Gastrocnemius medialis (tissue), 4 donors: Measurements from ENCODE around the gene HIF1A. TPM values are rescaled to one million over a fixed set of nuclear protein-coding genes. Genes with fewer than 3 reads are reported as not detected.

Experiments
- ATAC-seq, 2 donors: fragments of 150-250 bp; one replicate each; pipeline ENCODE4 v1.9.1; 2016
- DNase-seq, 2 donors: peaks; one replicate each; pipeline ENCODE4 v3.0.0-alpha.2; 2019
- H3K27ac ChIP-seq, 4 donors: fragments of 200-600 bp; sonication (generic); 1 replicate in 1 of 4; 2 replicates in 3 of 4; pipeline ENCODE4 v1.5.1; 2016 to 2018; ENCODE audit warnings: mild to moderate bottlenecking in 2 of 4, moderate library complexity in 1 of 4
- H3K27me3 ChIP-seq, 3 donors: fragments of 200-600 bp; sonication (generic) in 2 of 3; 1 replicate in 1 of 3; 2 replicates in 2 of 3; pipeline versions ENCODE4 v1.5.1 to v1.6.0; 2016 to 2019; ENCODE audit warnings: mild to moderate bottlenecking in 1 of 3, moderate library complexity in 1 of 3
- H3K36me3 ChIP-seq, 2 donors: fragments of 200-600 bp; sonication (generic) in 1 of 2; one replicate each; pipeline ENCODE4 v1.5.1; 2017 to 2018
- H3K4me1 ChIP-seq, 2 donors: fragments of 200-600 bp; sonication (generic) in 1 of 2; one replicate each; pipeline ENCODE4 v1.5.1; 2016 to 2017; ENCODE audit warnings: mild to moderate bottlenecking in 2 of 2
- H3K4me3 ChIP-seq, 4 donors: fragments of 200-600 bp; sonication (generic) in 3 of 4; 1 replicate in 1 of 4; 2 replicates in 3 of 4; pipeline ENCODE4 v1.5.1; 2016 to 2019; ENCODE audit warnings: mild to moderate bottlenecking in 2 of 4
- H3K9me3 ChIP-seq, 3 donors: fragments of 200-600 bp; sonication (generic) in 2 of 3; 1 replicate in 1 of 3; 2 replicates in 2 of 3; pipeline ENCODE4 v1.5.1; 2016 to 2019
- CTCF ChIP-seq, 5 experiments: fragments of 450-650 bp in 3 of 5; fragments of 200-600 bp in 2 of 5; sonication (generic) in 2 of 5; IDR thresholded peaks in 4 of 5; conservative IDR thresholded peaks in 1 of 5; 1 replicate in 4 of 5; 2 replicates in 1 of 5; pipeline ENCODE4 v1.5.1; 2016 to 2019; ENCODE audit warnings: antibody characterized with exemption in 5 of 5, mild to moderate bottlenecking in 3 of 5, moderate library complexity in 3 of 5
- POLR2A ChIP-seq, 2 donors: fragments of 450-650 bp; IDR thresholded peaks; one replicate each; pipeline ENCODE4 v1.6.1; 2017; ENCODE audit warnings: antibody characterized with exemption in 2 of 2, mild to moderate bottlenecking in 2 of 2, moderate library complexity in 2 of 2
- in situ Hi-C, 4 donors: fragments of 200-750 bp; cut with MboI; loops; one replicate each; pipeline versions ENCODE4 v1.15.0 to v1.8.0; 2017; ENCODE audit warnings: low sequenced_read_pairs in 4 of 4
- intact Hi-C: fragments of 100-400 bp; cut with DNase I; formaldehyde crosslinking; loops from one replicate; pipeline ENCODE4 v1.15.1; 2023; ENCODE audit warnings: low total_unique reads
- total RNA-seq, 4 donors: library from RNA; depleted of rRNA; stranded (reverse); fragments of >200 nt; gene quantifications; one replicate each; pipeline versions ENCODE4 v1.1.0 to v1.2.3, GENCODE V29; 2016

The HIF1A gene
- total RNA-seq, 4 donors from 2014 or later = 18.2 to 30.7 (median 23.6) TPM

- TF ChIP-seq CTCF (IDR thresholded peaks at IDR 0.05 in 4 of 5, conservative IDR thresholded peaks at IDR 0.05 in 1 of 5) (no peak), POLR2A (IDR thresholded peaks at IDR 0.05) (no peak)
- Histone ChIP-seq H3K4me1 (peaks cover 24 to 40% of the 10 kb centered on the region in 2 donors), H3K27me3 (no peaks in the 10 kb centered on the region), H3K27ac (peak overlapping the region; percentile 78 to 93 (median 91)), H3K4me3 (peak overlapping the region; percentile 58 to 73 (median 70)), H3K9me3 (no peaks in the 10 kb centered on the region), H3K36me3 (peaks cover 0 to 7% of the 10 kb centered on the region in 2 donors)
- DNase-seq = no peak
- ATAC-seq = peak; percentile 52 to 58
- in situ Hi-C loops (loop anchor here in 2 of 4 donors (10.0 to 25.0 kb wide), 3 partner anchors 55 to 463 kb away; partner anchors contain the start of genes TMEM30B (in 2 of the 2) and HIF1A (in 1 of the 2)), intact Hi-C loops (loop anchor here (2.0 to 5.0 kb wide), 2 partner anchors 55 to 273 kb away; partner anchors contain the start of gene HIF1A)
These were observed 54.6 kb downstream of the HIF1A start for GRCh38 chr14:61749867-61750266.

GRCh38 chr14:61750708-61751474 is 55.6 kb downstream of the HIF1A start:
- no peaks in the 10 kb centered on the region for H3K27me3 ChIP-seq
- TF ChIP-seq CTCF (IDR thresholded peaks at IDR 0.05 in 4 of 5, conservative IDR thresholded peaks at IDR 0.05 in 1 of 5) (no peak), POLR2A (IDR thresholded peaks at IDR 0.05) (peak; percentile 83 to 90)
- peak overlapping the region; percentile 58 to 73 (median 70) for H3K4me3 ChIP-seq
- peak; percentile 92 to 94 for ATAC-seq
- in situ Hi-C loops (loop anchor here in 1 of 4 donors (10.0 kb wide), 1 partner anchor 56 kb away; the partner anchor contains the start of gene HIF1A), intact Hi-C loops (loop anchor here (1.0 kb wide), 1 partner anchor 11 kb away; the partner anchor contains the start of gene SNAPC1)
- H3K9me3 ChIP-seq = no peaks in the 10 kb centered on the region
- H3K4me1 ChIP-seq = peaks cover 24 to 40% of the 10 kb centered on the region in 2 donors
- peak; percentile 86 to 90 for DNase-seq
- H3K36me3 ChIP-seq = no peaks in the 10 kb centered on the region
- peak overlapping the region; percentile 78 to 93 (median 91) for H3K27ac ChIP-seq

- H3K27ac ChIP-seq = peak overlapping the region; percentile 78 to 93 (median 91)
- in situ Hi-C loops = loop anchor here in 1 of 4 donors (10.0 kb wide), 1 partner anchor 57 kb away; the partner anchor contains the start of gene HIF1A
- DNase-seq = no peak
- peaks cover 24 to 40% of the 10 kb centered on the region in 2 donors for H3K4me1 ChIP-seq
- no peaks in the 10 kb centered on the region for H3K27me3 ChIP-seq
- ATAC-seq = no peak
- intact Hi-C loops = loop anchor here (1.0 kb wide), 1 partner anchor 11 kb away; the partner anchor contains the start of gene SNAPC1
- H3K9me3 ChIP-seq = no peaks in the 10 kb centered on the region
- no peaks in the 10 kb centered on the region for H3K36me3 ChIP-seq
- TF ChIP-seq POLR2A (IDR thresholded peaks at IDR 0.05) (no peak), CTCF (IDR thresholded peaks at IDR 0.05 in 4 of 5, conservative IDR thresholded peaks at IDR 0.05 in 1 of 5) (no peak)
- peak overlapping the region; percentile 58 to 73 (median 70) for H3K4me3 ChIP-seq
These were observed 56.2 kb downstream of the HIF1A start for GRCh38 chr14:61751475-61751989.

GRCh38 chr14:61752626-61753025 is 57.3 kb downstream of the HIF1A start:
- intact Hi-C loops = no loop called here
- in situ Hi-C loops = loop anchor here in 1 of 4 donors (10.0 kb wide), 1 partner anchor 58 kb away; the partner anchor contains the start of gene HIF1A
- no peak for ATAC-seq

More at GRCh38 chr14:61752626-61753025, 57.3 kb downstream of the HIF1A start:
- DNase-seq = no peak
- Histone ChIP-seq H3K27ac (peak overlapping the region; percentile 16 to 93 (median 91)), H3K27me3 (no peaks in the 10 kb centered on the region), H3K4me3 (no peak overlapping the region), H3K36me3 (no peaks in the 10 kb centered on the region), H3K4me1 (peaks cover 19 to 33% of the 10 kb centered on the region in 2 donors), H3K9me3 (no peaks in the 10 kb centered on the region)
- TF ChIP-seq POLR2A (IDR thresholded peaks at IDR 0.05) = no peak
- TF ChIP-seq CTCF (IDR thresholded peaks at IDR 0.05 in 4 of 5, conservative IDR thresholded peaks at IDR 0.05 in 1 of 5) = no peak
